HG03159 (cell line): ENCODE measurements around the gene NFKBIL1.

Experiments
- ATAC-seq: cut with Tn5 transposase; IDR thresholded peaks from one replicate; pipeline ENCODE4 v1.9.1; 2021; ENCODE audit warnings: mild to moderate bottlenecking, moderate library complexity; ENCODE audit not compliant: unreplicated experiment

The NFKBIL1 gene

DNA sequence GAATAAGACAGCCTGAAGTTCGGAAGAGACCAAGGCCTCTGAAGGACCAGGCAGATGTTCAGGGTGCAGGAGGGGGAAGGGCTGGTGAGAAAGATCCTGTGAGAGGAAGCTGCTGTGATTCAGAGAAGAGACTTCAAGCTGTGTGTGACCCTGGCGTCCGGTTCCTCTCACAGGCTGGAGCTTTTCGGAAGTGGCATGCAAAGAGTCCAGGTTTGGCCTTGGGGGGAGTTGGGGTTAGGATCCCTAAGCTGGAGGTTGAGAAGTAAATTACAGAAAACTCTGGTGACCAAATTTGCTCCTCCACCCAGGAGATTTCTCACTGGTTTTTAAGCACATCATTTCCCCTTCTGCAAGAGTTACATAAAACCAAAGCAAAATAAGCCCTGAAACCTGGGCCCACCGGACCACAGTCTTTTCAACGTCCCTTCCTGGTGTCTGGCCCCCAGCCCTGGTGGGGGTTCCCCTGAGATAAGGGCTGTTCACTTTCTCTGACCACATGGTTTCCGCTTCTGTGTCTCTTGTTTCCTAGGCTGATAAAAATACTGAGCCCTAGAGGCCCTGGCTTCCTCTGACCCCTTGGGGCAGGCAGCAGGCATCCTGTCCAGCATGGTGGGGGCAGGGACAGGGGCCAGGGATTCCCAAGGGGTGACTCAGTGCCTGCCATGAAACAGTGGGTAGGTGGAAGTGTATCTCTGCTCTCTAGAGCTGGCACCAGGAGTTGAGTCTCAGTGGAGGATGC lies 12.7 kb downstream of the NFKBIL1 start:
- peak; percentile 67 for ATAC-seq

DNA sequence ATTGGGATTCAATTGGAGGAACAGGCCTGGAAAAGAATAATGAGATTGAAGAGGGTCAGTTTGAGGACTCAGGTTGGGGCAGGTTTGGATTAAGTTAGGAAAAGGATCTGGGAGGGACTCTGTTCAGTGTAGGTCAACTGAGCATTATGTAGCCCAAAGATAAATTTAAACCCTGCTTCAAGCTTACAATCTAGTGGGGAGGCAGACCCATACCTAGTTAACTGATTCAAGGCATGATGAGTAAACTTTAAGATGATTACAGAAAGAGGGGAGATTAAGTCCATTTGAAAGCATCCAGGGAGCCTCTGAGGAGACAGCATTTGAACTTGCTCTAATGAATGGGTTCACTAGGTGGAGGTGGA lies 13.3 kb downstream of the NFKBIL1 start:
- no peak for ATAC-seq

DNA sequence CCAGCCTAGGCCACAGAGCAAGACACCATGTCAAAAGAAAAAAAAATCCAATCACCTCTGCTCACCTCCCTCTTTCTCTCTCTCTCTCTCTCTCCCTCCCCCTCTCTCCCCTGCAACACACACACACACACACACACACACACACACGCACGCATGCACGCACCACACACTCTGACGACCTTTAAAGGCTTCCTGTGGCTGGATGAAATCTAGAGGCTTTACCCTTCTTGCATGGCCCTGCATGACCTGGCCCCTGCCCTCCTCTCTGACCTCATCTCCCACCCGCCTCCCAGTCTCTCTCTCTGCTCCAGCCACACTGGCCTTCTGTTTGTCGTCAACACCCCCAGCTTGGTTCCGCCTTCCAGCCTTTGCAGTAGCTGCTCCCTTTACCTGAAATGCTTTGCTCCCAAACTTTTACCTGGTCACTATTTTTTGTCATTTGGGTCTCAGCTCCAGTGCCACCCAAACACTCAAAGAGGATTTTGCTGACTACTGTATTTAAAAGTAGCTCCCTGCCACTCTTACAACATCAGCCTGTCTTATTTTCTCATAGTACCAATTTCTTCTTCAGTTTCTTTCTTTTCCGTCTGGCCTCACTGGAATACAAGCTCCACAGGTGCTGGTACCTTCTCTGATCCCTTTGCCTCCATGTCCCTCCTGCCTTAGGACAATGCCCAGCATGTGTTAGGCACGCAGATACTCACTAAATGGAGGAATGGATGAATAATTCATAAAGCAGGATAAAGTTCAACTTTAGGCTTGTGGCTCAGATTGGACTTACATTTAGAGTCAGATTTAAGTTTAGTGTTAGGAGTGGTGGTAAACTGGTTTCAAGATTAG lies 20.3 kb downstream of the NFKBIL1 start:
- ATAC-seq, result no peak

DNA sequence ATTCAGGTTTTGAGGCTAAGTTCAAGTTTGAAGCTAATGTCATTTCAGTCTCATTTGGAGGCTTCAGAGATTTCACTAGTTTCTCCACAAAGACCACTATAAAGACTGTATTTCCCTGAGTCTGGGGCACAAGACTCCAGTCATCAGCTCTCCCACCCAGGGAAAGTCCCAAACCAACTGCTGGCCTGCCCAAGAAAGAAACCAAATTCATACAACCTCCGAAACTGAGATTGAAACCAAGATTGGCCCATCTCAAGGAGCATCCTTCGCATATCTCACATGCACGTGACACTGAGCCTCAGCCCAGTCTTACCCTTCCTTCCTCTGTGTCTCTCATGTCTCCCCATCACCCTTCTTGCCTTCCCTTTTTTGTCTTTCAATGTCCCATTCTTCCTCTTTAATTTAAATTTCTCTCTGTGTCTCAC lies 21.1 kb downstream of the NFKBIL1 start:
- peak; percentile 70 for ATAC-seq

DNA sequence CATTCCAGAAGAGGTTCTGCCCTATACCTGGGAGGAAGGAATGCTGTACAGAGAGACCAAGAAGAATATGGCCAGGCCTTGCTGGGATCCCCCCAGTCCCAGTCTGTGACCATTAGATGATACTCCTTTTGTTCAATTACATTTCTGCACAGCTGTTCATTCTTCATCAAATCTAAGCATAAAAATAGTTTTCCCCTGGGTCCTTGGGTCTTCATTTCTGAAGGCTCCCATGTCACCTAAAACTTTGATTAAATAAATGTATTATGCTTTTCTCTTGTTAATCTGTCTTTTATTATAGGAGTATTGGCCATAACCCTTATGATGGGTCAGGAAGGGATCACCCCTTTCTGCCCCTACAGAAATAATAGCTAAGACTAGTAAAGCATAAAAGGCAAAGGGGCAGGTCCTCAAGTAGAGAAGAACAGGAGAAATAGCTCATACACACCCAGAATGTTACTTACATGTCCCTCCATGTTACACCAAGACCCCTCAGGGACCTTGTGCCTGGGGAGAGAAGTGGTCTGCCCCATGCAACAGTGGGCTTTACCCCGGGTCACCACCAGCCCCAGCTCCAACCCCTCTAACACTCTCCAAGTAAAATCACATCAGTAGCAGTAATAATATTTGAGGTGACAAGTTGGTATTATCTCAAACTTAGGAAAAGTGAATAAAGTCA lies 22.6 kb downstream of the NFKBIL1 start:
- no peak for ATAC-seq

DNA sequence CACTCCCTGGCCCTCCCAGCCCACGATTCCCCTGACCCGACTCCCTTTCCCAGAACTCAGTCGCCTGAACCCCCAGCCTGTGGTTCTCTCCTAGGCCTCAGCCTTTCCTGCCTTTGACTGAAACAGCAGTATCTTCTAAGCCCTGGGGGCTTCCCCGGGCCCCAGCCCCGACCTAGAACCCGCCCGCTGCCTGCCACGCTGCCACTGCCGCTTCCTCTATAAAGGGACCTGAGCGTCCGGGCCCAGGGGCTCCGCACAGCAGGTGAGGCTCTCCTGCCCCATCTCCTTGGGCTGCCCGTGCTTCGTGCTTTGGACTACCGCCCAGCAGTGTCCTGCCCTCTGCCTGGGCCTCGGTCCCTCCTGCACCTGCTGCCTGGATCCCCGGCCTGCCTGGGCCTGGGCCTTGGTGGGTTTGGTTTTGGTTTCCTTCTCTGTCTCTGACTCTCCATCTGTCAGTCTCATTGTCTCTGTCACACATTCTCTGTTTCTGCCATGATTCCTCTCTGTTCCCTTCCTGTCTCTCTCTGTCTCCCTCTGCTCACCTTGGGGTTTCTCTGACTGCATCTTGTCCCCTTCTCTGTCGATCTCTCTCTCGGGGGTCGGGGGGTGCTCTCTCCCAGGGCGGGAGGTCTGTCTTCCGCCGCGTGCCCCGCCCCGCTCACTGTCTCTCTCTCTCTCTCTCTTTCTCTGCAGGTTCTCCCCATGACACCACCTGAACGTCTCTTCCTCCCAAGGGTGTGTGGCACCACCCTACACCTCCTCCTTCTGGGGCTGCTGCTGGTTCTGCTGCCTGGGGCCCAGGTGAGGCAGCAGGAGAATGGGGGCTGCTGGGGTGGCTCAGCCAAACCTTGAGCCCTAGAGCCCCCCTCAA lies 24.9 kb downstream of the NFKBIL1 start, which contains the start of gene LTA:
LTA (plus strand) TSS at position 249 of the 871 bp plus-strand sequence; CDS start at position 703, 454 bp downstream.
- ATAC-seq, result peak; percentile 37

DNA sequence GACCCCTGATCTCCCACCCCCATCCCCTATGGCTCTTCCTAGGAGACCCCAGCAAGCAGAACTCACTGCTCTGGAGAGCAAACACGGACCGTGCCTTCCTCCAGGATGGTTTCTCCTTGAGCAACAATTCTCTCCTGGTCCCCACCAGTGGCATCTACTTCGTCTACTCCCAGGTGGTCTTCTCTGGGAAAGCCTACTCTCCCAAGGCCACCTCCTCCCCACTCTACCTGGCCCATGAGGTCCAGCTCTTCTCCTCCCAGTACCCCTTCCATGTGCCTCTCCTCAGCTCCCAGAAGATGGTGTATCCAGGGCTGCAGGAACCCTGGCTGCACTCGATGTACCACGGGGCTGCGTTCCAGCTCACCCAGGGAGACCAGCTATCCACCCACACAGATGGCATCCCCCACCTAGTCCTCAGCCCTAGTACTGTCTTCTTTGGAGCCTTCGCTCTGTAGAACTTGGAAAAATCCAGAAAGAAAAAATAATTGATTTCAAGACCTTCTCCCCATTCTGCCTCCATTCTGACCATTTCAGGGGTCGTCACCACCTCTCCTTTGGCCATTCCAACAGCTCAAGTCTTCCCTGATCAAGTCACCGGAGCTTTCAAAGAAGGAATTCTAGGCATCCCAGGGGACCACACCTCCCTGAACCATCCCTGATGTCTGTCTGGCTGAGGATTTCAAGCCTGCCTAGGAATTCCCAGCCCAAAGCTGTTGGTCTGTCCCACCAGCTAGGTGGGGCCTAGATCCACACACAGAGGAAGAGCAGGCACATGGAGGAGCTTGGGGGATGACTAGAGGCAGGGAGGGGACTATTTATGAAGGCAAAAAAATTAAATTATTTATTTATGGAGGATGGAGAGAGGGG lies 26.1 kb downstream of the NFKBIL1 start:
- no peak for ATAC-seq

DNA sequence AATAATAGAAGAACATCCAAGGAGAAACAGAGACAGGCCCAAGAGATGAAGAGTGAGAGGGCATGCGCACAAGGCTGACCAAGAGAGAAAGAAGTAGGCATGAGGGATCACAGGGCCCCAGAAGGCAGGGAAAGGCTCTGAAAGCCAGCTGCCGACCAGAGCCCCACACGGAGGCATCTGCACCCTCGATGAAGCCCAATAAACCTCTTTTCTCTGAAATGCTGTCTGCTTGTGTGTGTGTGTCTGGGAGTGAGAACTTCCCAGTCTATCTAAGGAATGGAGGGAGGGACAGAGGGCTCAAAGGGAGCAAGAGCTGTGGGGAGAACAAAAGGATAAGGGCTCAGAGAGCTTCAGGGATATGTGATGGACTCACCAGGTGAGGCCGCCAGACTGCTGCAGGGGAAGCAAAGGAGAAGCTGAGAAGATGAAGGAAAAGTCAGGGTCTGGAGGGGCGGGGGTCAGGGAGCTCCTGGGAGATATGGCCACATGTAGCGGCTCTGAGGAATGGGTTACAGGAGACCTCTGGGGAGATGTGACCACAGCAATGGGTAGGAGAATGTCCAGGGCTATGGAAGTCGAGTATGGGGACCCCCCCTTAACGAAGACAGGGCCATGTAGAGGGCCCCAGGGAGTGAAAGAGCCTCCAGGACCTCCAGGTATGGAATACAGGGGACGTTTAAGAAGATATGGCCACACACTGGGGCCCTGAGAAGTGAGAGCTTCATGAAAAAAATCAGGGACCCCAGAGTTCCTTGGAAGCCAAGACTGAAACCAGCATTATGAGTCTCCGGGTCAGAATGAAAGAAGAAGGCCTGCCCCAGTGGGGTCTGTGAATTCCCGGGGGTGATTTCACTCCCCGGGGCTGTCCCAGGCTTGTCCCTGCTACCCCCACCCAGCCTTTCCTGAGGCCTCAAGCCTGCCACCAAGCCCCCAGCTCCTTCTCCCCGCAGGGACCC lies 27.0 kb downstream of the NFKBIL1 start:
- ATAC-seq, result no peak

DNA sequence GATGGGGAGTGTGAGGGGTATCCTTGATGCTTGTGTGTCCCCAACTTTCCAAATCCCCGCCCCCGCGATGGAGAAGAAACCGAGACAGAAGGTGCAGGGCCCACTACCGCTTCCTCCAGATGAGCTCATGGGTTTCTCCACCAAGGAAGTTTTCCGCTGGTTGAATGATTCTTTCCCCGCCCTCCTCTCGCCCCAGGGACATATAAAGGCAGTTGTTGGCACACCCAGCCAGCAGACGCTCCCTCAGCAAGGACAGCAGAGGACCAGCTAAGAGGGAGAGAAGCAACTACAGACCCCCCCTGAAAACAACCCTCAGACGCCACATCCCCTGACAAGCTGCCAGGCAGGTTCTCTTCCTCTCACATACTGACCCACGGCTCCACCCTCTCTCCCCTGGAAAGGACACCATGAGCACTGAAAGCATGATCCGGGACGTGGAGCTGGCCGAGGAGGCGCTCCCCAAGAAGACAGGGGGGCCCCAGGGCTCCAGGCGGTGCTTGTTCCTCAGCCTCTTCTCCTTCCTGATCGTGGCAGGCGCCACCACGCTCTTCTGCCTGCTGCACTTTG lies 28.0 kb downstream of the NFKBIL1 start, which contains the start of gene TNF:
TNF (plus strand) TSS at position 231 of the 567 bp plus-strand sequence; CDS start at position 408, 177 bp downstream.
- no peak for ATAC-seq

DNA sequence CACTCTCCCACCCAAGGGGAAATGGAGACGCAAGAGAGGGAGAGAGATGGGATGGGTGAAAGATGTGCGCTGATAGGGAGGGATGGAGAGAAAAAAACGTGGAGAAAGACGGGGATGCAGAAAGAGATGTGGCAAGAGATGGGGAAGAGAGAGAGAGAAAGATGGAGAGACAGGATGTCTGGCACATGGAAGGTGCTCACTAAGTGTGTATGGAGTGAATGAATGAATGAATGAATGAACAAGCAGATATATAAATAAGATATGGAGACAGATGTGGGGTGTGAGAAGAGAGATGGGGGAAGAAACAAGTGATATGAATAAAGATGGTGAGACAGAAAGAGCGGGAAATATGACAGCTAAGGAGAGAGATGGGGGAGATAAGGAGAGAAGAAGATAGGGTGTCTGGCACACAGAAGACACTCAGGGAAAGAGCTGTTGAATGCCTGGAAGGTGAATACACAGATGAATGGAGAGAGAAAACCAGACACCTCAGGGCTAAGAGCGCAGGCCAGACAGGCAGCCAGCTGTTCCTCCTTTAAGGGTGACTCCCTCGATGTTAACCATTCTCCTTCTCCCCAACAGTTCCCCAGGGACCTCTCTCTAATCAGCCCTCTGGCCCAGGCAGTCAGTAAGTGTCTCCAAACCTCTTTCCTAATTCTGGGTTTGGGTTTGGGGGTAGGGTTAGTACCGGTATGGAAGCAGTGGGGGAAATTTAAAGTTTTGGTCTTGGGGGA lies 28.7 kb downstream of the NFKBIL1 start:
- ATAC-seq, result no peak

DNA sequence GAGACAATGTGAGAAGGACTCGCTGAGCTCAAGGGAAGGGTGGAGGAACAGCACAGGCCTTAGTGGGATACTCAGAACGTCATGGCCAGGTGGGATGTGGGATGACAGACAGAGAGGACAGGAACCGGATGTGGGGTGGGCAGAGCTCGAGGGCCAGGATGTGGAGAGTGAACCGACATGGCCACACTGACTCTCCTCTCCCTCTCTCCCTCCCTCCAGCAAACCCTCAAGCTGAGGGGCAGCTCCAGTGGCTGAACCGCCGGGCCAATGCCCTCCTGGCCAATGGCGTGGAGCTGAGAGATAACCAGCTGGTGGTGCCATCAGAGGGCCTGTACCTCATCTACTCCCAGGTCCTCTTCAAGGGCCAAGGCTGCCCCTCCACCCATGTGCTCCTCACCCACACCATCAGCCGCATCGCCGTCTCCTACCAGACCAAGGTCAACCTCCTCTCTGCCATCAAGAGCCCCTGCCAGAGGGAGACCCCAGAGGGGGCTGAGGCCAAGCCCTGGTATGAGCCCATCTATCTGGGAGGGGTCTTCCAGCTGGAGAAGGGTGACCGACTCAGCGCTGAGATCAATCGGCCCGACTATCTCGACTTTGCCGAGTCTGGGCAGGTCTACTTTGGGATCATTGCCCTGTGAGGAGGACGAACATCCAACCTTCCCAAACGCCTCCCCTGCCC lies 29.6 kb downstream of the NFKBIL1 start:
- no peak for ATAC-seq

DNA sequence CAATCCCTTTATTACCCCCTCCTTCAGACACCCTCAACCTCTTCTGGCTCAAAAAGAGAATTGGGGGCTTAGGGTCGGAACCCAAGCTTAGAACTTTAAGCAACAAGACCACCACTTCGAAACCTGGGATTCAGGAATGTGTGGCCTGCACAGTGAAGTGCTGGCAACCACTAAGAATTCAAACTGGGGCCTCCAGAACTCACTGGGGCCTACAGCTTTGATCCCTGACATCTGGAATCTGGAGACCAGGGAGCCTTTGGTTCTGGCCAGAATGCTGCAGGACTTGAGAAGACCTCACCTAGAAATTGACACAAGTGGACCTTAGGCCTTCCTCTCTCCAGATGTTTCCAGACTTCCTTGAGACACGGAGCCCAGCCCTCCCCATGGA lies 30.2 kb downstream of the NFKBIL1 start:
- no peak for ATAC-seq

DNA sequence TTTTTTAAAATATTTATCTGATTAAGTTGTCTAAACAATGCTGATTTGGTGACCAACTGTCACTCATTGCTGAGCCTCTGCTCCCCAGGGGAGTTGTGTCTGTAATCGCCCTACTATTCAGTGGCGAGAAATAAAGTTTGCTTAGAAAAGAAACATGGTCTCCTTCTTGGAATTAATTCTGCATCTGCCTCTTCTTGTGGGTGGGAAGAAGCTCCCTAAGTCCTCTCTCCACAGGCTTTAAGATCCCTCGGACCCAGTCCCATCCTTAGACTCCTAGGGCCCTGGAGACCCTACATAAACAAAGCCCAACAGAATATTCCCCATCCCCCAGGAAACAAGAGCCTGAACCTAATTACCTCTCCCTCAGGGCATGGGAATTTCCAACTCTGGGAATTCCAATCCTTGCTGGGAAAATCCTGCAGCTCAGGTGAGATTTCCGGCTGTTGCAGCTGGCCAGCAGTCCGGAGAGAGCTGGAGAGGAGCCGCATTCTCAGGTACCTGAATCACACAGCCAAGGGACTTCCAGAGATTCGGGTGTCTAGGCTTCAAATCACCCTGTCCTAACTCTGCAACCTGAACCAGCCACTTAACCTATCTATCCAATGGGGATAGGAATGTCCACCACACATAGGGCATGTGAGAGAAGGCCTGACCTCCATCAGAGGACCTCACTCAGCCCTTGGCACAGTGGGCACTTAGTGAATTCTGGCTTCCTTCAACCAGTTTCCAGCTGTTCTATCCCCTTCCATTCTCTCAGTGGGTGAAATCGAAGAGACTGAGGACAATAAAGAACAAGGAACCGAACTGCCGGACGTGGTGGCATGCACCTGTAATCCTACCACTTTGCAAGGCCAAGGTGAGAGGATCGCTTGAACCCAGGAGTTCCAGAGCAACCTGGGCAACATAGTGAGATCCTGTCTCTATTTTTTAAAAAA lies 31.0 kb downstream of the NFKBIL1 start:
- no peak for ATAC-seq

DNA sequence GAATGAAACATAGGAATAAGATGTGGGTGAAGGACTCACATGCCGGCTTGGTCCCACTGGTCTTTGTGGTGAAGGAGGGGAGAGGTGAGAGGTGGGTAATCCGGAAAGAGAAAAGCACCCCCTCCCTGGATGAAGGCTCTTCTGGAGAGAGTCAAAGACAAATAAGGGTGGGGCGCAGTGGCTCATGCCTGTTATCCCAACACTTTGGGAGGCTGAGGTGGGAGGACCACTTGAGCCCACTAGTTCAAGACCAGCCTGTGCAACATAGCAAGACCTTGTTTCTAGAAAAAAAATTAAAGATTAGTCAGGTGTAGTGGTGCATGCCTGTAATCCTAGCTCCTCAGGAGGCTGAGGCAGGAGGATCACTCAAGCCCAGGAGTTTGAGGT lies 31.7 kb downstream of the NFKBIL1 start:
- no peak for ATAC-seq

DNA sequence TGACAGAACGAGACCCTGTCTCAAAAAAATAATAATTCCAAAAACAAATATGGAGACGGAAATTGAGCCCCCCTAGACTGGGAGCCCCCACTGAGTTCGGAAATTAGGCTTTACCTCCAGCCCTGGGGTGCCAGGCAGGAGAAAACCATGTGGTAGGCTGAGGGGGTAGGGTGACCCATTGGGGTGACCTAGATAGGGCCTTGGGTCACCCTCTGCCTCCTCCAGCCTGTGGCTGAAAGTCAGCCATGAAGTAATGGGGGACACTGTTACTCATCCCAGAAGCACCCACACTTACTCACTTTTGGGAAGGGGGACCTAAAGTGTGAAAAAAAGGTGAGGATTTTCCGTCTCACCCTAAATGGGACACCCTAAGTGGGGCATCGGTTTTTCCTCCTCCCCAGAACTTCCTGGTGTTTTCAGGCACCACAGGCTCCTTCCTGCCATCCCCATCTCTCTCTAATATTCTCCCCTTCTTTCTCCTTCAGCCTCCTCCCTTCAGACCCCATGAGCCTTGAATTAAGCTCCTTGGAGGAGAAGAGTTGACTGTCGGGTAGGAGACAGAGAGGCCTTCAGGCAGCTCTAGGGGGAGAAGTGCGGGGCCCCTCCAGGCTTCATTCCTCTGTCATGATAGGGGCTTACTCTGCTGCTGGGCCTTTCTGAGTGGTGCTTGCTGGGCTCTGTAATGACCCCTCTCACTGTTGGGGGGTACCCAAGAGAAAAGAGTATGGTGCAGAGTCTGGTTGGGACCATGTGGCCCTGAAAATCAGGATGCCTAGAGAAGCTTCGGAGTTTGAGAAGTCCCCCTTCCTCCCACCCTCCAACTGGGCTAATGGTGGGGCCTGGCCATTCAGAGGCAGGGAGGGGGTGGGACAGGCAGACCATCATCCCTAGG lies 32.4 kb downstream of the NFKBIL1 start:
- ATAC-seq, result no peak
